ENCODE measurements around the gene AKAP17A. TPM values are rescaled to one million over a fixed set of nuclear protein-coding genes. Genes with fewer than 3 reads are reported as not detected.

Gene AKAP17A
- total RNA-seq, 1 experiment from 2014 or later, result 35.4 TPM

- ChIA-PET CTCF (no interaction called here), RAD21 (ENCODE audit: low non-redundant PET in 1 of 2, low total read pairs in 2 of 2, uncharacterized antibody in 2 of 2, unreplicated experiment in 2 of 2) (no interaction called here), POLR2A (no interaction called here)
- Histone ChIP-seq H3K9me2 (ENCODE audit: insufficient read depth) (no peaks in the 10 kb centered on the region), H3K9me3 (ENCODE audit: control insufficient read depth in 1 of 2, insufficient read depth in 1 of 2, low read depth in 1 of 2, low read length in 2 of 2) (no peaks in the 10 kb centered on the region), H3K4me1 (ENCODE audit: control insufficient read depth in 1 of 2, insufficient read depth in 2 of 2, low read length in 2 of 2) (no peaks in the 10 kb centered on the region), H3K27me3 (ENCODE audit: insufficient read depth, low read length) (no peaks in the 10 kb centered on the region), H3K9ac (ENCODE audit: low read length) (no peak overlapping the region), H2AFZ (ENCODE audit: low read depth, low read length, poor library complexity, severe bottlenecking) (no peak overlapping the region), H4K20me1 (ENCODE audit: insufficient read depth) (no peaks in the 10 kb centered on the region), H3K79me2 (ENCODE audit: insufficient read depth, low read length) (no peaks in the 10 kb centered on the region), H3K4me2 (ENCODE audit: low read length) (no peak overlapping the region), H3K36me3 (ENCODE audit: control insufficient read depth in 1 of 2, insufficient read depth in 2 of 2, low read length in 2 of 2) (no peaks in the 10 kb centered on the region), H3K4me3 (replicated peaks in 1 of 2; ENCODE audit: low read depth in 1 of 2, low read length in 2 of 2) (no peak overlapping the region), H3K27ac (ENCODE audit: low read depth, low read length) (no peak overlapping the region)
- no peak for TF ChIP-seq CBX3 (IDR thresholded peaks at IDR 0.05; ENCODE audit: low read depth)
- no peak for TF ChIP-seq TCF7L2 (IDR thresholded peaks at IDR 0.05; ENCODE audit: borderline replicate concordance, extremely low read depth, insufficient read depth, insufficient read length)
- TF ChIP-seq, protein P1, sequence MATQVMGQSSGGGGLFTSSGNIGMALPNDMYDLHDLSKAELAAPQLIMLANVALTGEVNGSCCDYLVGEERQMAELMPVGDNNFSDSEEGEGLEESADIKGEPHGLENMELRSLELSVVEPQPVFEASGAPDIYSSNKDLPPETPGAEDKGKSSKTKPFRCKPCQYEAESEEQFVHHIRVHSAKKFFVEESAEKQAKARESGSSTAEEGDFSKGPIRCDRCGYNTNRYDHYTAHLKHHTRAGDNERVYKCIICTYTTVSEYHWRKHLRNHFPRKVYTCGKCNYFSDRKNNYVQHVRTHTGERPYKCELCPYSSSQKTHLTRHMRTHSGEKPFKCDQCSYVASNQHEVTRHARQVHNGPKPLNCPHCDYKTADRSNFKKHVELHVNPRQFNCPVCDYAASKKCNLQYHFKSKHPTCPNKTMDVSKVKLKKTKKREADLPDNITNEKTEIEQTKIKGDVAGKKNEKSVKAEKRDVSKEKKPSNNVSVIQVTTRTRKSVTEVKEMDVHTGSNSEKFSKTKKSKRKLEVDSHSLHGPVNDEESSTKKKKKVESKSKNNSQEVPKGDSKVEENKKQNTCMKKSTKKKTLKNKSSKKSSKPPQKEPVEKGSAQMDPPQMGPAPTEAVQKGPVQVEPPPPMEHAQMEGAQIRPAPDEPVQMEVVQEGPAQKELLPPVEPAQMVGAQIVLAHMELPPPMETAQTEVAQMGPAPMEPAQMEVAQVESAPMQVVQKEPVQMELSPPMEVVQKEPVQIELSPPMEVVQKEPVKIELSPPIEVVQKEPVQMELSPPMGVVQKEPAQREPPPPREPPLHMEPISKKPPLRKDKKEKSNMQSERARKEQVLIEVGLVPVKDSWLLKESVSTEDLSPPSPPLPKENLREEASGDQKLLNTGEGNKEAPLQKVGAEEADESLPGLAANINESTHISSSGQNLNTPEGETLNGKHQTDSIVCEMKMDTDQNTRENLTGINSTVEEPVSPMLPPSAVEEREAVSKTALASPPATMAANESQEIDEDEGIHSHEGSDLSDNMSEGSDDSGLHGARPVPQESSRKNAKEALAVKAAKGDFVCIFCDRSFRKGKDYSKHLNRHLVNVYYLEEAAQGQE (IDR thresholded peaks at IDR 0.05; ENCODE audit: low read depth), result no peak
- no peak for TF ChIP-seq JUND (IDR thresholded peaks at IDR 0.05)
- TF ChIP-seq MAX (IDR thresholded peaks at IDR 0.05), result no peak
- TF ChIP-seq, protein P2, sequence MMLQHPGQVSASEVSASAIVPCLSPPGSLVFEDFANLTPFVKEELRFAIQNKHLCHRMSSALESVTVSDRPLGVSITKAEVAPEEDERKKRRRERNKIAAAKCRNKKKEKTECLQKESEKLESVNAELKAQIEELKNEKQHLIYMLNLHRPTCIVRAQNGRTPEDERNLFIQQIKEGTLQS (IDR thresholded peaks at IDR 0.05), result no peak
- TF ChIP-seq SIN3A (IDR thresholded peaks at IDR 0.05; ENCODE audit: low read depth), result no peak
- TF ChIP-seq YY1 (IDR thresholded peaks at IDR 0.05; ENCODE audit: extremely low read depth, insufficient replicate concordance, low read depth, low read length), result no peak
- no peak for TF ChIP-seq POLR2AphosphoS5 (IDR thresholded peaks at IDR 0.05; ENCODE audit: low read depth, low read length)
- TF ChIP-seq CEBPB (IDR thresholded peaks at IDR 0.05; ENCODE audit: low read depth), result no peak
- TF ChIP-seq EZH2 (IDR thresholded peaks at IDR 0.05), result no peak
- ATAC-seq (no peak), DNase-seq (ENCODE audit: low read depth, low spot score) (no peak)
- intact Hi-C loops (cut with micrococcal nuclease), result no loop called here
- no TSS peak for BruUV-seq (replicated peaks)
These were observed 45.5 kb upstream of the AKAP17A start for GRCh38 chrX:1545776-1546408.
